GM23248 (cell line): ENCODE results near the gene PIGM.

Source experiments
- EZH2 ChIP-seq: fragments of 200-600 bp; sonication (generic); IDR thresholded peaks from 2 replicates; pipeline ENCODE4 v1.6.1; 2018; ENCODE audit warnings: antibody characterized with exemption, mild to moderate bottlenecking; ENCODE audit not compliant: insufficient read depth, poor library complexity, severe bottlenecking
- EZH2phosphoT487 ChIP-seq: fragments of 200-600 bp; sonication (generic); IDR thresholded peaks from 2 replicates; pipeline ENCODE4 v1.6.1; 2018; ENCODE audit warnings: antibody characterized with exemption, moderate library complexity, mild to moderate bottlenecking, low read depth; ENCODE audit not compliant: insufficient read depth

- TF ChIP-seq EZH2phosphoT487 (no peak), EZH2 (no peak)
These were observed 7.4 kb downstream of the PIGM start for GRCh38 chr1:160024195-160024905.
